Lung (tissue), 12 donors: ENCODE data around the gene PFDN2. TPM values are rescaled to one million over a fixed set of nuclear protein-coding genes. Genes with fewer than 3 reads are reported as not detected.

Experiments used
- ATAC-seq: fragments of 200-7000 bp; cut with Tn5 transposase; one replicate; pipeline ENCODE4 v1.9.1; 2020; ENCODE audit warnings: moderate number of reproducible peaks; ENCODE audit not compliant: insufficient read depth, low FRiP score
- DNase-seq, 3 donors: peaks; one replicate each; pipeline ENCODE4 v3.0.0-alpha.2; 2013 to 2017
- H3K27ac ChIP-seq, 2 donors: one replicate each; pipeline ENCODE4 v1.5.1; 2013; ENCODE audit warnings: mild to moderate bottlenecking in 2 of 2, moderate library complexity in 2 of 2, control low read depth in 1 of 2, inconsistent platforms in 1 of 2, low read depth in 1 of 2, low read length in 1 of 2
- H3K27me3 ChIP-seq, 3 donors: one replicate each; pipeline ENCODE4 v1.5.1; 2013; ENCODE audit warnings: low read length in 2 of 3; ENCODE audit not compliant: control insufficient read depth in 3 of 3, insufficient read depth in 3 of 3
- H3K36me3 ChIP-seq, 4 donors: one replicate each; pipeline ENCODE4 v1.5.1; 2013; ENCODE audit warnings: low read length in 4 of 4, mild to moderate bottlenecking in 1 of 4, moderate library complexity in 1 of 4; ENCODE audit not compliant: control insufficient read depth in 4 of 4, insufficient read depth in 4 of 4
- H3K4me1 ChIP-seq, 5 donors: one replicate each; pipeline ENCODE4 v1.5.1; 2013; ENCODE audit warnings: low read length in 5 of 5, mild to moderate bottlenecking in 2 of 5, moderate library complexity in 1 of 5; ENCODE audit not compliant: control insufficient read depth in 5 of 5, insufficient read depth in 5 of 5
- H3K4me3 ChIP-seq: one replicate; pipeline ENCODE4 v1.5.1; 2013; ENCODE audit warnings: mild to moderate bottlenecking, control low read depth, moderate library complexity
- H3K9ac ChIP-seq, 2 donors: one replicate each; pipeline ENCODE4 v1.5.1; 2013; ENCODE audit warnings: low read length in 2 of 2, control low read depth in 1 of 2; ENCODE audit not compliant: insufficient read depth in 1 of 2
- H3K9me3 ChIP-seq, 4 donors: one replicate each; pipeline ENCODE4 v1.5.1; 2013; ENCODE audit warnings: low read length in 3 of 4, mild to moderate bottlenecking in 1 of 4, moderate library complexity in 1 of 4; ENCODE audit not compliant: control insufficient read depth in 4 of 4, insufficient read depth in 3 of 4
- CTCF ChIP-seq: IDR thresholded peaks from 2 replicates; pipeline ENCODE4 v1.5.1; 2012; ENCODE audit warnings: mild to moderate bottlenecking; ENCODE audit errors: control extremely low read depth, extremely low read depth
- WGBS, 2 donors: extraction: QIAGEN DNeasy Blood & Tissue Kit; methylation state at CpG; one replicate each; pipeline ENCODE4 v1.1.7; 2013; 5-methylcytosine and 5-hydroxymethylcytosine counted together
- polyA plus RNA-seq, 2 donors: library from polyadenylated mRNA; stranded (reverse); fragments of 200-250 nt; gene quantifications; one replicate each; pipeline ENCODE4 v1.2.1, GENCODE V29; 2013
- total RNA-seq, 2 donors: library from RNA; depleted of rRNA in 1 of 2; stranded (reverse); fragments of >200 nt in 1 of 2; gene quantifications; one replicate each; pipeline ENCODE4 v1.2.1, GENCODE V29; 2014 to 2021
- donor health status: control.
- donor health status: control.
- donor health status: Bipolar disorder and iron deficiency.
- donor health status: healthy.
- donor health status: DM: yes; HTN: yes; CAD: no.

PFDN2 gene
- total and polyA plus RNA-seq, 4 donors: 21.5 to 324 (median 93.5) TPM

GRCh38 chr1:161162806-161163205, 45.0 kb upstream of the PFDN2 start:
- Histone ChIP-seq H3K36me3 (peaks cover 0 to 23% (median 9%) of the 10 kb centered on the region in 4 donors), H3K9me3 (no peaks in the 10 kb centered on the region), H3K4me1 (peaks cover 2 to 33% (median 11%) of the 10 kb centered on the region in 5 donors), H3K27ac (no peak overlapping the region), H3K27me3 (no peaks in the 10 kb centered on the region), H3K9ac (no peak overlapping the region), H3K4me3 (no peak overlapping the region)
- no peak for TF ChIP-seq CTCF
- no peak for DNase-seq
- ATAC-seq: no peak
- WGBS, 2 donors: 94 to 95% methylated on average over 10 of the region's 10 CpGs

- 78 to 88% methylated on average over 7 of the region's 7 CpGs for WGBS, 2 donors
- Histone ChIP-seq H3K36me3 (peaks cover 0 to 28% (median 12%) of the 10 kb centered on the region in 4 donors), H3K9ac (no peak overlapping the region), H3K27ac (no peak overlapping the region), H3K4me1 (peaks cover 2 to 29% (median 10%) of the 10 kb centered on the region in 5 donors), H3K27me3 (no peaks in the 10 kb centered on the region), H3K4me3 (no peak overlapping the region), H3K9me3 (no peaks in the 10 kb centered on the region)
- no peak for TF ChIP-seq CTCF
- ATAC-seq (no peak), DNase-seq (no peak)
Measured at GRCh38 chr1:161162052-161162451, 44.2 kb upstream of the PFDN2 start.

- 89% methylated on average over 5 of the region's 5 CpGs for WGBS, 2 donors
- Histone ChIP-seq H3K27me3 (no peaks in the 10 kb centered on the region), H3K9me3 (no peaks in the 10 kb centered on the region), H3K9ac (no peak overlapping the region), H3K4me1 (peaks cover 2 to 26% (median 9%) of the 10 kb centered on the region in 5 donors), H3K36me3 (peaks cover 2 to 32% (median 13%) of the 10 kb centered on the region in 4 donors), H3K27ac (no peak overlapping the region), H3K4me3 (no peak overlapping the region)
- no peak for DNase-seq
- ATAC-seq: no peak
- TF ChIP-seq CTCF: no peak
Measured at GRCh38 chr1:161161652-161162051, 43.8 kb upstream of the PFDN2 start.

GRCh38 chr1:161160671-161161145, 42.9 kb upstream of the PFDN2 start:
- no peak for ATAC-seq

More at GRCh38 chr1:161160671-161161145, 42.9 kb upstream of the PFDN2 start:
- no peaks in the 10 kb centered on the region for H3K27me3 ChIP-seq
- DNase-seq: no peak
- no peak overlapping the region for H3K4me3 ChIP-seq
- H3K4me1 ChIP-seq: peaks cover 2 to 24% (median 9%) of the 10 kb centered on the region in 5 donors
- no peak for TF ChIP-seq CTCF
- H3K9me3 ChIP-seq: no peaks in the 10 kb centered on the region
- H3K36me3 ChIP-seq: peaks cover 2 to 32% (median 13%) of the 10 kb centered on the region in 4 donors
- no peak overlapping the region for H3K27ac ChIP-seq
- 95 to 97% methylated on average over 22 of the region's 22 CpGs for WGBS, 2 donors
- no peak overlapping the region for H3K9ac ChIP-seq
